HG02852 (cell line): ENCODE measurements around the gene FNIP1.
"Not testable (repeated sequence)": the region's sequence is repeated elsewhere in the genome, so short reads cannot be mapped to it uniquely, and the experiment has no call there.

Source experiments
- ATAC-seq: cut with Tn5 transposase; IDR thresholded peaks from one replicate; pipeline ENCODE4 v1.9.1; 2021; ENCODE audit warnings: mild to moderate bottlenecking, moderate library complexity; ENCODE audit not compliant: unreplicated experiment

Gene FNIP1

DNA sequence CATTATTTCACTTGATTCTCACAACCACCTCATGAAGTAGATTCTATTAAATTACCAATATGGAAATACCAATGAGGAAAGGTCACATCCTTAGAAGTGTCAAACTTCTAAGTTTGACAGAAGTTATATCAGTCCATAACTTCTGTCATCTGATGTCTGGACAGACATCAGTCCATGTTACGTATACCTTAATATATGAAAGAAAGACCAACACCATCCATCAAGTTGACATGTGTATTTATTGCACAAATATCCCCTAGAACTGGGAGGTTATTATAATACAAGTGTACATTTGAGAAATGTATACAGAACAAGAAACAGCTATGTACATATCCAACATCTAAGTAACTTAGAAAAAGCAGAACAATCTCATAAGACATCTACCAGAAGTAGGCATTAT lies 155.3 kb downstream of the FNIP1 start:
- ATAC-seq = no peak

DNA sequence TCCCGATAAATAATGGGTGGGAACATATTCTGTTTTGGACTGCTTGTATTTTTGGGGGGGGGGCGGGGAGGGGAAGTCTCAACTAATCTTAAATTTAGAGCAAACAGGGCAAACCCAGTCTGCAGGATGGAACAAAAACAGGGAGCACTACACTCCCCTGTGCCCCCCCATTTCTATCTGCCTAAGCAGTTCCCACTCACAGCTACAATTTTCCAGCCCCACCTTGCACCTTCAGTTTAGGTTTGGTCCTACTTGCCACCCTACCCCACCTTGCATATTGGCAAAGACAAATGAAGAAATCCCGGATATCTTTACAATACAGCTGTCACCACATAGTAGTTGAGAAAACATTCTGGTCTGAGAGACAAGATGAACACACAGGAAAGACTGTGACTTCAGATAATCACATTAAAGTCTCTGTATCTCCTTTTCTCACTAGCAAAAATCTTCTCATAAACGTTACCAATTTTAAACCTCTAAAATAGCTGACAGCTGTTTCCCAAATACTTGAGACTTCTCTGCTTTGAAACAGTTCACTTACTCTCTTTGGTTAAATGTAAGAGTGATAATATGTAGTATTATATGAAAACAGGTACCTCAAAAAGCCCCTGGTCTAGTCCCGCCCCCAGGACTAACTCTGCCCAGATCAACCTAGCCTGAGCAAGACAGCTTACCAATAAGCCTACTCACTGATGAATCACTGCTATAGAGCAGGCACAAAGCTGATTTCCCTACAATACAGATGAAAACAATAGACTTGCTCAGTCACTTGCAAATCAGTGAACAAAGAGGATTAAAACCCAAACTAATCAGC lies 156.6 kb downstream of the FNIP1 start:
- peak; percentile 65 for ATAC-seq

DNA sequence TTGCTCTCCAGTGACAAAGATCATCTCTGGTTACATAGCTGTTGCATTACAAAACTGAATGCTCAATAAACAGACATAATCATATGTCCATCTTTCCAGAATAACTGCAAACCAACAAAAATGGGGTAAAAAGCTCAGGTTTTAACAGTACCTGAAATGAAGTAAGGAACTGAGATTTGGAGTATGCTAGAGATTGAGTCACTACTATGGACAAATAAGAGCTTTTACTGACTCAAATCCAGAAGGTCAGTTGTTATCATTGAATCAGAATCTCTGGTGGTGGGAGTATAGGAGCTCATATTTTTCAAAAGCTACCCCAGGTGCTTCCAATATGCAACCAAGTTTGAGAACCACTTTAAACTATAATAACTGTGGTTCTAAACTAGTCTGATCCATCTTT lies 157.7 kb downstream of the FNIP1 start:
- no peak for ATAC-seq

DNA sequence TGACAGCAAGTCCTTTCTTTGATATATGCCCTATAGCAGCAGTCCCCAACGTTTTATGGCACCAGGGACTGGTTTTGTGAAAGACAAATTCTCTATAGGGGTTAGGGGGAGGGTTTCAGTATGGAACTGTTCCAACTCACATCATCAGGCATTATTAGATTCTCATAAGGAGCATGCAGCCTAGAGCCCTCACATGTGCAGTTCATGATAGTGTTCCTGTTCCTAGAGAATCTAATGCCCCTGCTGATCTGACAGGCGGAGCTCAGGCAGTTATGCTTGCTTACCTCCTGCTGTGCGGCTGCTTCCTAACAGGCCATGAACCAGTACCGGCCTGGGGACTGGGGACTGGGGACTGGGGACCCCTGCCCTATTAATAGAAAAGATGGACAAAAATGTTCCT lies 159.1 kb downstream of the FNIP1 start:
- ATAC-seq = no peak

DNA sequence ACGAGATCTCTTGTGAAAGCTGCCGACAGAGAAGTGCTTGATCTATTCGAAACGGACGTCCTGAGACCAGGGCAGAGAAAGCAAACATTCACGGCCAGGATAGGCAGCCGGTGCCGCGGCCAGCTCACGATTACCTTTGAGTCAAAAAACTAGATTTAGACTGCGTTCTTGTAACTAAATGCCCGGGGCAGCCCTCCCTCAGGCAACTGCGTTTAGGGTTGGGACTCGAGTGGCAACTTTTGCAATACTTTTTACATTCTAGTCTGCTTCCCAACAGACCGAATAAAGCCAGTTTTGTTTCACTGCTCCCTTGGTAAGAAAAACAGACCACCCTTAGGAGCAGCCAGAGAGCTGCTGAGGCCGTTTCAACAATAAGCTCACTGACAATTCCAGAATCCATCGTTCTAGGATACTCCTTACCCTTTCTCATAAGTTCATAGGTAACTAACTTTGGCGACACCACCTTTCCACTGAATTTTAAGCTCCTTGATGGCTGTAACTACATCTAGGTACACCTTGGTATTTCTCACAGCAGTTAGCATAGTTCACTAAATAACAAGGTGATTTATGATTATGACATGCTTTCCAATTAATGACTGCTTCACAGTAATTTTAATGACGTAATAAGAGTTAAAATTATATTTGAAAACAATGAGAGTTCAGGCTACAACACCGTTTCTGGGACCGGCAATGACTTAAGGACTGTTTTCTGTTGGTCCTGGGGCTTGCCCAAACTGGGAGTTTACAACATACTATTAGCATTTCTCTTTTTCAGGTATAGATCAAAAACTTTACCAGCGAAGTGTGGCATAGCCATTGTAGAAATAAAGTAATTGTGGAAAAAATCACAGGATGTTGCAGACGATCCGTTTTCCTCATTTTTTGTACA lies 160.9 kb downstream of the FNIP1 start:
- no peak for ATAC-seq

DNA sequence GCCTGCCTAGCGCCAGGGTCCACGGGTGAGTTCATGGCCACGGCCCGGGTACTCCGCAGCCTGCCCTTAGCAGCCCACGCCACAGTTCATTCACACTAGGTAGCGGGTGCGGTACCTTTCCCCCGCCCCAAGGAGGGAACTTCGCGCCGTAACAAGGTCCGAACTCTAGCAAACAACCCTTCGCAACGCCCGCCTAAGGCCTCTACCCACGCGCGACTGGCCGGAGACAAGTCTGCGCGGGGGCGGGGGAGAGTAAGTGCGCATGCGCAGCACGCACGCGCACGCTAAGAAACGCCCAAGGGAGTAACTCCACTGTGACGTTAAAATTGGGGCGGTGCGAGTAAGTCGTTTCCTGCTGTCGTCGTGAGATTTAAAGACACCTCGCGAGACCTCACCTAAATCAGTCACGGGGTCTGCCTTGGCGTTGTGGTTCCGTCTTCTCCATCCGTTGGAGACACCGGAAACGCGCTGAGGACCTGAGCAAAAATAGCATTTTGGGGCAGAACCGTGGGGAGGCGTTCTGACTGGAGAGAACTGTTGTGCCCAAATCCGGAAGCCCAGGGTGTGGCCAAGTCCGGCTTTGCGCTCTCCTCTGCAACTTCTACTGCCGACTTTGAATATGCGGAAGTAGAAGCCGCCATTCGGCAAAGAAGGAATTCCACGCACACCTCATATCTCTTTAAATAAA lies 161.7 kb downstream of the FNIP1 start, which contains the start of gene RAPGEF6:
Gene RAPGEF6 (minus strand): TSS at position 234 of the 688 bp plus-strand sequence. CDS start 199 bp downstream, at position 35.
- peak; percentile 86 for ATAC-seq

DNA sequence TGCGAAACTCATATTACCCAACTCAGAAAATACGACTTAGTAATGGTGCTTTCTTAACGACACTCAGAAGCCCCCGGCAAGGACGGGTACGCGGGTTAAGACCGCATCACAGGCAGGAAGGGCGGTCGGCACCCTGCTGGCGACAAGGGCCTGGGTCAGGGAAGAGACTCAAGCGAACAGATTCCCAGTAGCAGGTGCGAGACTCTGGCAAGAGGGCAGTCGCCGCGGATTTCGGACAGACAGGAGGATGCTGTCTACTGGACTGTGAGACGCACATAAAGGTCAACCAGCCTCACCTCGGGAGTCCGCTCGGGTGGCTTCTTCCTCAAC lies 162.2 kb downstream of the FNIP1 start:
- ATAC-seq = peak; percentile 22

DNA sequence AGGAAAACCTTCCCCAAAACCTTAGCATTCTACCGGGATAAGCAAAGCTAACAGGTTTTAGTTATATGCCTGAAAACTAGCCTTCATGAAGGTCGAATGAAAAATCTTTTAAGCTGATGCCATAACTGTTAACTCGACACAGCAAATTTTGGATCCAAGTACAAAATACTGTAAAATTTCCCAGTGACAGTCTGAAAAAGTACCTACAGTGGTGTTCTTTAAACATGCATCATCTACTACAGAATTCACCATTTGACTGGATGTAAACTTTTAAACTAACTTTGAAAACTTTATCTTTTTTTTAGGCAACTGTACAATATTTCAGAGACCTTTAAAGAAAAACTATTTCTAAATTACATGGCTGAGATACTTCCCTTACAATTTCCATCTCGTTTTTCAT lies 162.6 kb downstream of the FNIP1 start:
- no peak for ATAC-seq

DNA sequence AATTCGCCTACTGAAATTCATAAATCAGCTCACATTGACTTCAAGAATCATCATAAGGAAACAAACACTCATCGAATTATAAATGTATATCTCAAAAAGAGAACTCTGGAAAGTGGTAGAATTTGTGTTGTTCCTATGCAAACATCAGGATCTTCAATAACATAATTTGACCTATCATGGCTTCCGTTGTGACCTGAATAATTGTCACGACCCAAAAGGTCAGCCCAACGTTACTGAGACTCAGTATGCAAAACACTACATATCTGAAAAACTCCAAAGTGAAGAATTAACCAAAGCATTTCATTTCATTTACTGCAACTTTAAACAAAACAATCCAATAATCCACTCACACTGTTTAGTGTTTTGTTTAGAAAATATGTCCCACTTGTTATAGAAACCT lies 163.0 kb downstream of the FNIP1 start:
- no peak for ATAC-seq

DNA sequence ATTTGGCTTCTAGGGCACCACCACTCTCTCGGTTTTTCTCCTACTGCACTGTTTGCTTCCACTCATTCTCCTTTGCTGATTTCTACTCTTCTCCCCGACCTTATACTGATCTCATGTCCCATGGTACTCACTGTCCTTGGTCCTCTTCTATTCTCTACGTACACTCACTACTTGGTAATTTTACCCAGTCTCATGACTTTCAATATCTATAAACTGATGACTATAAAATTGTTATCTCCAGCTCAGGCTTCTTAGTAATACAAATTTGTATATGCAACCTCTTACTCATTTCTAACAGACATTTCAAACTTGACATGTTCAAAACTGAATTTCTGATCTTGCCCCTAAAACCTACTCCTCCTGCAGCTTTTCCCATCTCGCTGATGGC lies 165.9 kb downstream of the FNIP1 start:
- no peak for ATAC-seq

DNA sequence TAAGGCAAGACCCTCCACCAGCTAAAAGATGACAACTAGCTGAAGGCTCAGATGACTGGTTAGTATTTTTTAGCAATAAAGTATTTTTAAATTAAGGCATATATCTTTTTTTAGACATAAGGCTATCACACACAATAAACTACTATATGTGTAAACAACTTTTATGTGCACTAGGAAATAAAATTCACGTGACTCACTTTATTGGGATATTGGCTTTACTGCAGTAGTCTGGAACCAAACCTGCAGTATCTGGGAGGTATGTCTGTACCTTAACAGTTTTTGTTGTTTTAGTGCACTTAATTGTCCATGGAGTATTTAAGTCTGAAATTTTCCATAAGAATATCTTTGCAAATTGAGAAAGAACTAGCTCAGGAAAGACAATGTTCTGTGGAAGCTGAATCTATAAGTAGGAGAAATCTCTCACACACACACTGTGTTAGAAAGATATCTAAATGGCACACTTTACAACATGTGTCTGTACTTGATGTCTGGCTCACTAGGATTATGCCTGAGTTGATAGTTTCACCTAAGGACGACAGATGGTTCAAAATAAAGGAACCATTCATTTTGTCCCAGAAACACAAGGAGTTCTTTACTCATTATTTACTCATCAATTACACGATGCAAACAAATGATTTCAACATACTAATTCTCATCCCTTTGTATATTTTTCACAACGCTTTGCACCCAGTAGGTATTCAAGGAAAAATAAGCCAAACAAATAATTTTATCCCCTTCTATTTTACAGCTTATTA lies 166.4 kb downstream of the FNIP1 start:
- ATAC-seq = no peak

DNA sequence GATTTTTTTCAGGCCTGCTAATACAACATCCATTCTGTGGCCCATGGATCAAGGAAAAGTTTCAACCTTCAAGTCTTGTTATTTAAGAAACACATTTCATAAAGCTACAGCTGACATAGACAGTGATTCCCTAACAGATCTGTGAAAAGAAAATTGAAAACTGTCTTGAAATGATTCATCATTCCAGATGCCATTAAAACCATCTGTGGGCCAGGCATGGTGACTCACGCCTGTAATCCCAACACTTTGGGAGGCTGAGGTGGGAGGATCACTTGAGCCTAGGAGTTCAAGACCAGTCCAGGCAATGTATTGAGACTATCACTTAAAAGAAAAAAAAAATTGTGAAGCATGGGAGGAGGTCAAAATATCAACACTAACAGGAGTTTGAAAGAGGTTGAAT lies 167.8 kb downstream of the FNIP1 start:
- no peak for ATAC-seq

DNA sequence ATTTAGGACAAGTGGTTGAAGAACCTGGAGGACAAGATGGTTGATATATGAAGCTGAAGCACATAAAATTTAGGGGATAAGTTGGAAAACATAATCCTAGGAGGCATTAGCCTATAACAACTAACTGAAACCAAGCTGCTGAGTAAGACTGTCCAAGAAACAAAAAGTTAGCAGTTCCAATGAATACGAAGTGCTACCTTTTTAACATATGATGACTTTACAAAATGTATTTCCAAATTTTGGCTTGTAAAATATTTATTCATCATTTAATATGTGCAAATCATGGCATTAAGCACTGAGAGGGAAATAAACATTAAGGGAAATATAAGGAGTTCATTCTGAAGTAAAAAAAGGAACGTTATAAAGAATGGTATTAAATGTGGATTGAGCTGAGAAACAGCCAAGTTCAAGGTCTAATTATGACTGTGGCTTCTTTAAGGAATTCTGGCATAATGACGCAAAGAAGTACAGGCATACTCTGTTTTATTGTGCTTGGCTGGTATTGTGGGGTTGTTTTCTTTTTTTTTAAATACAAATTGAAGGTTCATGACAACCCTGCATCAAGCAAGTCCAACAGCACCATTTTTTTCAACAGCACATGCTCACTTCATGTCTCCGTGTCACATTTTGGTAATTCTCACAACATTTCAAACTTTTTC lies 169.5 kb downstream of the FNIP1 start:
- ATAC-seq = no peak

DNA sequence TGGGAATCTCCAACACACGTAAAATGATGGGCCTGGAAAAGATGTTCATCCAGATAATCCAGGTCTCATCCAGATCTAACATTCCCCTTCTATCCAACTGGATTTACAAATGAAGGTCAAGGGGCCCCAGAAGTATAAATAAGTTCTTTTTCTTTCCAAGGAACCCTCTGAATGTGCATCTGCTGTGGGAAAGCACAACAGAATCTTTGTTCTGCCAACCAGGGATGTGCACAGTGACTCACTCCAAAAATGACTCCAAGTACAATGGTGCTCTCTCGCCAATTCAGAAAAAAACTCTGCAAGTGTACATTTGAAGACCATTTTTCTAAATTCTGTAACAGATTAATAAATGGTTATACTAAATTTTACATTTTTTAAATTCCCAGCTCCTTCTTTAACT lies 174.2 kb downstream of the FNIP1 start:
- ATAC-seq = no peak

DNA sequence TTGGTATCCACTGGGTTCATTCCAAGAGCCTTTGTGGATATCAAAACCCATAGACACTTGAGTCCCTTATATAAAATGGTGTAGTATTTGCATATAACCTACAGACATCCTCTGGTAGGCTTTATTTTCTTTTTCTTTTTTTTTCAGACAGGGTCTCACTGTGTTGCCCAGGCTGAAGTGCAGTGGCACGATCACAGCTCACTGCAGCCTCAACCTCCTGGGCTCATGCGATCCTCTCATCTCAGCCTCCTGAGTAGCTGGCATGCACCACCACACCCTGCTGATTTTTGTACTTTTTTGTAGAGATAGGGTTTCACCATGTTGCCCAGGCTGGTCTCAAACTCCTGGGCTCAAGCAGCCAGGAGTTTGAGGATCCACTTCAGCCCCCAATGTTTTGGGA lies 175.7 kb downstream of the FNIP1 start:
- ATAC-seq = not testable (repeated sequence)

DNA sequence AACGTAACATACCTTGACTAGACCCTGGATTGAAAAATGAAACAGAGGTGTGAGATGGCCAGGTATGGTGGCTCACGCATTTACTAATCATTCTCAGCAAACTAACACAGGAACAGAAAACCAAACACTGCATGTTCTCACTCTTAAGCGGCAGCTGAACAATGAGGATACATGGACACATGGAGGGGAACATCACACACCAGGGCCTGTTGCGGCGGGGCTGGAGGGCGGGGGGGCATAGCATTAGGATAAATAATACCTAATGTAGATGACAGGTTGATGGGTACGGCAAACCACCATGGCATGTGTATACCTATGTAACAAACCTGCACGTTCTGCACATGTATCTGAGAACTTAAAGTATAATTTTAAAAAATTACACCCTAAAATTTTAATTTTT lies 177.7 kb downstream of the FNIP1 start:
- no peak for ATAC-seq

DNA sequence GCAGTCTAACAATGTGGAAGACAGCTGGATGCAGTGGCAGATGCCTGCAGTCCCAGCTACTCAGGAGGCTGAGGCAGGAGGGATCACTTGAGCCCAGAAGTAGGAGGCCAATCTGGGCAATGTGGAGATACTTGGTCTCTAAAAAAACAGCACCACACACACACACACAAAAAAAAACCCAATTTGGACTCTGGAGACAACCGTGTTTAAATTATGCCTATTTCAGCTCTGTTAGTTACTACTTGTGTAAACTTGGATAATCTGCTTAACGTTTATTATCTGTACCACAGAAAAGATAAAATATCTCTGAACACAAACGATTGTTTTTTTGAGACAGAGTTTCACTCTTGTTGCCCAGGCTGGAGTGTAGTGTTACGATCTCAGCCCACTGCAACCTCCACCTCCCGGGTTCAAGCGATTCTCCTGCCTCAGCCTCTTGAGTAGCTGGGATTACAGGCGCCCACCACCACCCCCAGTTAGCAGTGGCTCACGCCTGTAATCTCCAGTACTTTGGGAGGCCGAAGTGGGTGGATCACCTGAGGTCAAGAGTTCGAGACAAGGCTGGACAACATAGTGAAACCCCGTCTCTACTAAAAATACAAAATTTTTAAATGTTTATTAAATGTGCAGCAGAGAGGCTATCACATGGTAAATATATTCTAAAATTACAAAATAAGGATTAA lies 179.5 kb downstream of the FNIP1 start:
- no peak for ATAC-seq

DNA sequence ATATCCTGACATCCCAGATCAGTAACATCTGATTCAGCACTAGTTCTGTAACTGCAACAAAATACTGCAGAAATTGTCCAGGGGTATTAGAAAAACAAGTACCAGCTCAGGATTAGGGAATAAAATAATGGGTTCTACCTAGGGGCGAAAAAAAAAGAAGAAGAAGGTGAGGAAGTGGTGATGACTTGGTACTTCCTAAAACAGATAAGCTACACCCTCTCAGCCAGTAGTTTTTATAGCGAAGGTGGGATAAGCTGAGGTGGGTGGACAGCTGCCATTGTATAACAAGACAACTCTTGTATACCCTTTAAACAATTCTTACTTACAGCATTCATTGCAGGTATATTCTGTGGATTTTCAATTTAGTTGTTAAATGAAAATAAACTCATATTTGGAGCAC lies 180.9 kb downstream of the FNIP1 start:
- no peak for ATAC-seq

DNA sequence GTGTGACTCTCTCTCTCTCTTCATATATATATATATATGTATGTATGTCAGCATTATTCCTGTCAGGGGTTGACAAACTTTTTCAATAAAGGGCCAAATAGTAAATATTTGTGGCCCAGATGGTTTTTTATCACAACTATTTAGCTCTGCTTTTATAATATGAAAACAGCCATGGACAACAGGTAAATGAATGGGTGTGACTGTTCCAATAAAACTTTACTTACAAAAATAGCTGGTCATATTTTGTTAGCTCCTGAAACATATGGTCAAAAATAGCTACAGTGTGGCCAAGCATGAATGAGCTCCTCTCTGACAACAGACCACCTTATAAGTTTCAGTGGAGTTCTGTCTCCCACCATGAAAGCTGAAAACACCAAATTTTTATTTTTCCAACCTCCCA lies 183.4 kb downstream of the FNIP1 start:
- ATAC-seq = no peak

DNA sequence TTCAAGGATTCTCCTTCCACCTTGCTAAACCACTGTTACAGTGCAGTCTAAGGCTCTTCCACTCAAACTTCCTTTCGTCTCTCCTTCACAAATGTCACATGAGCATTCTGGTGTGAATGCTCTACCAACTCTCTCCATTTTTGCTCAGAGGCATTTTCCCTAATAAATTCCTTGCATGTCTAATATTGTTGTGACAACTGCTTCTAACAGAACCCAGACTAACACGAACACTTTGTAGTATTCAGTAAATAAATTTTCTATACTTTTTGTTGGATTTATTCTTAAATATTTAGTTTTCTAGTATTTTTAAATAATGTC lies 185.8 kb downstream of the FNIP1 start:
- no peak for ATAC-seq
